Measurements from ENCODE around the gene FBXL15. TPM values are rescaled to one million over a fixed set of nuclear protein-coding genes. Genes with fewer than 3 reads are reported as not detected.

FBXL15 gene
- total and polyA plus RNA-seq, 9 of the 15 experiments (the other 6 are each of a cell fraction or from before 2014, with no cell fraction given) = 0.08 to 25.9 (median 3.5) TPM

DNA sequence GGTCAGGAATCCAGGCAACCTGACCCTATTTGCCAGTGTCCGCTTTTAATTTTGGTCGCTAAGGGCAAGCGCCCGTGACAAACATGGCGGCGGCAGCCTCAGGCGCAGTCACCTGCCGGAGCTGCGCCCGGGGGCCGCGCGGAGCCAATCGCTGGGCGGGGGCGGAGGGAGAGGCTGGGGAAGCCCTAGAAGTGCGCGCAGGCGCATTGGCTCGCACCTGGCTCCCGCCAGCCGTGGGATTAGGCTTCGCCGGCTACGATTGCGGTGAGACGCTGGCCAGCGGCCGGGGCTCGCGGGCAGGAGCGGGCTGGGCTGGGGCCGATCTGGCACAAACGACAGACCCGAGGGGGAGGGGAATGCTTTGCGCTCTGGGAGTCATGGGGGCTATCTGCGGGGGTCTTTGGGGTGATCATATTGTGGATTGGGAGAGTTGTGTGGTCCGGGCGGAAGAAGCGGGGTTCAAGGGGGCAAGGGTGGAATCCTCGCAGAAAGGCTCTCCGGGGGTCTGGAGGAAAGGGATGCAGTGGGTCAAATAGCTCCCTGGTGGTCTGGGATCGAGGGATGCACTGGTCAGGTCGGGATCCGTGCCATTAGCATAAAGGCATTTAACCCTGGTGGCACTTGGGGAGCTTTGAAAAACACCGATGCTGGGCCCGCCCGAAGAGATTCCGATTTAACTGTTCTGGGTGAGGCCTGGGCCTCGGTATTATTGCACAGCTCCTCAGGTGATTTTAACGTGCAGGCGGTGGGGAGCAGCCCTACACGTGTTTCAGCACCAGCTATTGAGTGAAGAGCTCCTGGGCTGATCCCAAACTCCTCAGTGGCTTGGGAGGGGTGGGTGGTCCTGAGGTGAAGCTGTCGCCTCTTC lies 40.8 kb downstream of the FBXL15 start (continued):
- TF ChIP-seq, protein P1, sequence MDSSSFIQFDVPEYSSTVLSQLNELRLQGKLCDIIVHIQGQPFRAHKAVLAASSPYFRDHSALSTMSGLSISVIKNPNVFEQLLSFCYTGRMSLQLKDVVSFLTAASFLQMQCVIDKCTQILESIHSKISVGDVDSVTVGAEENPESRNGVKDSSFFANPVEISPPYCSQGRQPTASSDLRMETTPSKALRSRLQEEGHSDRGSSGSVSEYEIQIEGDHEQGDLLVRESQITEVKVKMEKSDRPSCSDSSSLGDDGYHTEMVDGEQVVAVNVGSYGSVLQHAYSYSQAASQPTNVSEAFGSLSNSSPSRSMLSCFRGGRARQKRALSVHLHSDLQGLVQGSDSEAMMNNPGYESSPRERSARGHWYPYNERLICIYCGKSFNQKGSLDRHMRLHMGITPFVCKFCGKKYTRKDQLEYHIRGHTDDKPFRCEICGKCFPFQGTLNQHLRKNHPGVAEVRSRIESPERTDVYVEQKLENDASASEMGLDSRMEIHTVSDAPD (CRISPR knock-in tag; IDR thresholded peaks at IDR 0.05) = no peak
- no peak for TF ChIP-seq NR2C2 (CRISPR knock-in tag; IDR thresholded peaks at IDR 0.05)
- TF ChIP-seq NR2C2 (tag; IDR thresholded peaks at IDR 0.05) = peak; percentile 90
- TF ChIP-seq PTRF (tag; IDR thresholded peaks at IDR 0.05) = no peak
- TF ChIP-seq NFRKB (IDR thresholded peaks at IDR 0.05; ENCODE audit: low read depth) = no peak
- no peak for TF ChIP-seq MED1 (CRISPR knock-in tag; IDR thresholded peaks at IDR 0.05; ENCODE audit: borderline replicate concordance)
- TF ChIP-seq NR1H2 (CRISPR knock-in tag; IDR thresholded peaks at IDR 0.05) = no peak
- TF ChIP-seq RBM25 (IDR thresholded peaks at IDR 0.05; ENCODE audit: low read depth, low read length, severe bottlenecking) = peak; percentile 63
- TF ChIP-seq RBM34 (IDR thresholded peaks at IDR 0.05; ENCODE audit: borderline replicate concordance, insufficient read depth, low read length) = no peak
- TF ChIP-seq PHB2 (IDR thresholded peaks at IDR 0.05; ENCODE audit: low read depth) = no peak
- peak; percentile 67 to 73; a peak in 3 of 4 replicates for TF ChIP-seq MNT (conservative IDR thresholded peaks at IDR 0.05)
- no peak for TF ChIP-seq NFXL1 (CRISPR knock-in tag; IDR thresholded peaks at IDR 0.05)
- TF ChIP-seq RB1 (IDR thresholded peaks at IDR 0.05; ENCODE audit: low read depth) = peak; percentile 76
- no peak for TF ChIP-seq ZNF766 (CRISPR knock-in tag; conservative IDR thresholded peaks at IDR 0.05)
- TF ChIP-seq ZFP1 (CRISPR knock-in tag; IDR thresholded peaks at IDR 0.05) = no peak
- peak; percentile 97 for TF ChIP-seq CXXC5 (CRISPR knock-in tag; IDR thresholded peaks at IDR 0.05)
- TF ChIP-seq CHD2 (IDR thresholded peaks at IDR 0.05; ENCODE audit: low read depth, low read length) = no peak
- no peak for TF ChIP-seq MAFG (tag; conservative IDR thresholded peaks at IDR 0.05)
- TF ChIP-seq NCOA1 (IDR thresholded peaks at IDR 0.05; ENCODE audit: low read depth) = no peak
- TF ChIP-seq ZBTB26 (CRISPR knock-in tag; IDR thresholded peaks at IDR 0.05) = no peak
- TF ChIP-seq NBN (IDR thresholded peaks at IDR 0.05; ENCODE audit: low read depth) = no peak
- TF ChIP-seq POLR3A (IDR thresholded peaks at IDR 0.05; ENCODE audit: borderline replicate concordance, extremely low read depth, insufficient read depth, insufficient read length) = no peak
